Measurements from ENCODE around the gene MLST8. TPM values are rescaled to one million over a fixed set of nuclear protein-coding genes. Genes with fewer than 3 reads are reported as not detected.

The MLST8 gene
- total RNA-seq, 1 experiment from 2014 or later, result 26.5 TPM

DNA sequence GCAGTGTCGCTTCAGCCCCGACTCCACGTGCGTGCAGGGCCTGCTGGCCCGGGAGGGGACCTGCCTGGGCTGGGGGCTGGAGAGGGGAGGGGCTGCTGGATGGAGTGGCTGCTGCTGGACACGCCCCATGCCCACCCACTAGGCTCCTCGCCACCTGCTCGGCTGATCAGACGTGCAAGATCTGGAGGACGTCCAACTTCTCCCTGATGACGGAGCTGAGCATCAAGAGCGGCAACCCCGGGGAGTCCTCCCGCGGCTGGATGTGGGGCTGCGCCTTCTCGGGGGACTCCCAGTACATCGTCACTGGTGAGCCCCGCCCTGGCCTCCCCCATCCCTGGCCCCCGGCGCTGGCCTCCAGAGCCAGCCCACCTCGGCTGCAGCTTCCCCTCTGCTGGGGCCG lies 3.1 kb downstream of the MLST8 start:
- no peak for DNase-seq (ENCODE audit: low read depth)

DNA sequence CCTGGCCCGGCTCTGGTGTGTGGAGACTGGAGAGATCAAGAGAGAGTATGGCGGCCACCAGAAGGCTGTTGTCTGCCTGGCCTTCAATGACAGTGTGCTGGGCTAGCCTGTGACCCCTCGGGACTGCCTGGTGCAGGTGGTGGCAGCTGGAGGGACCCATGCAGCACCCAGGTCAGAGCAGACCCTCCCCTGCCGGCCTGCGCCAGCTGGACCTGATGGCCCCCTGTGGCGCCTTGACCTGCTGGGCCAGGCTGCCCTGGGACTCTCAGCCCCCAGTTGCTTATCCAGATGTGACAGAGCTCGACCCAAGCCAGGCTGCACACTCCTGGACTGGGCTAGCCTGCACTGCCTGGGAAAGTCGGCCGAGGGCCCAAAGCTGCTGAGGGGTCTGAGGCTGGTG lies 3.5 kb downstream of the MLST8 start:
- DNase-seq (ENCODE audit: low read depth), result no peak

DNA sequence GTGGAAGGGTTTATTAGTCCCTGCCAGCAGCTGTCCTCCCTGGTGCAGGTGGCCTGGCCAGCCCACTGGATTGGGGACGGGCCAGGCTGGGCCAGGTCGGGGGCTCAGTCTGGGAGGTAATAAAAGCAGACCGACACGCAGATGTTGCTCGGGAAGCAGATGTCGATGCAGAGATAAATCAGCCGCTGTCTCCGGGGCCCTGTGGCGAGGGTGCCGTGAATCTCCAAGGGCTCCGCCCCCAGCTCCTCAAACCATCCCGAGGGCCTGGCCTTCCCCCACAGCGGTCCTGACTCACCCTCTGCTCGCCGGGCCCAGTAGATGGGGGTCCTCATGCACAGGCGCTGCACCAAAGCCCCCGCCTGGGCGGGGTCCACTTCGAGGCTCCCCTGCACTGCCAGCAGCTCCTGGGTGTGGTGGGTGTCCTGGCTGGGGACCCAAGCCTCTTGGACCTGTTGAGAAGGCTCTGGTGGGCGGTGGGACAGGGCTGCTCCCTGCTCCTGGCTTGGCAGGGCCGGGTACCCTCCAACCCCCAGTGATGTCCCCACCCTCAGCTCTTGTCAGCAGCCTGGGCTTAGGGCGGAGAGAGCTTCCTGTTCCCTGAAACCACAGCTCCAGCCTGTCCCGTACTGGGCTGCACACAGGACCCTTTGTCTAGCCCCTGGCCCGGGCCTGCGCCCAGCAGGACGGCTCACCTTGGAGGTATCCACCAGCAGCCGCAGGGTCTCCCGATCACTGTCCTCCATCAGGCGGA lies 4.2 kb downstream of the MLST8 start:
- no peak for DNase-seq (ENCODE audit: low read depth)

DNA sequence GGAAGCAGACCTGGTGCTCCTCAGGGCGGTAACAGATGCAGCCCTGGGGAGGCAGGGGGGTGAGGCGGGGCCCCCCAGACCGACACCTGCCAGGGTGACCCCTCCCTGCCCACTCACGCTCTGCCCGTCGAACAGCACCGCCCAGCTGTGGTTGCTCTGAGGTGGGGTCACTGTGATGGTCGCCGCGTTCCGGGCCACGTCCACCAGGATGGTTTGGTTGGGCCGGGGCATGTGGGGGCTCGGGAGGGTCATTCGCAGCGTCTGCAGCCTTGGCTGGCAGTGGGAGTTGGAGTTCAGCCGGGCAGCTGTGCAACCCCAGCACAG lies 4.7 kb downstream of the MLST8 start:
- no peak for DNase-seq (ENCODE audit: low read depth)

DNA sequence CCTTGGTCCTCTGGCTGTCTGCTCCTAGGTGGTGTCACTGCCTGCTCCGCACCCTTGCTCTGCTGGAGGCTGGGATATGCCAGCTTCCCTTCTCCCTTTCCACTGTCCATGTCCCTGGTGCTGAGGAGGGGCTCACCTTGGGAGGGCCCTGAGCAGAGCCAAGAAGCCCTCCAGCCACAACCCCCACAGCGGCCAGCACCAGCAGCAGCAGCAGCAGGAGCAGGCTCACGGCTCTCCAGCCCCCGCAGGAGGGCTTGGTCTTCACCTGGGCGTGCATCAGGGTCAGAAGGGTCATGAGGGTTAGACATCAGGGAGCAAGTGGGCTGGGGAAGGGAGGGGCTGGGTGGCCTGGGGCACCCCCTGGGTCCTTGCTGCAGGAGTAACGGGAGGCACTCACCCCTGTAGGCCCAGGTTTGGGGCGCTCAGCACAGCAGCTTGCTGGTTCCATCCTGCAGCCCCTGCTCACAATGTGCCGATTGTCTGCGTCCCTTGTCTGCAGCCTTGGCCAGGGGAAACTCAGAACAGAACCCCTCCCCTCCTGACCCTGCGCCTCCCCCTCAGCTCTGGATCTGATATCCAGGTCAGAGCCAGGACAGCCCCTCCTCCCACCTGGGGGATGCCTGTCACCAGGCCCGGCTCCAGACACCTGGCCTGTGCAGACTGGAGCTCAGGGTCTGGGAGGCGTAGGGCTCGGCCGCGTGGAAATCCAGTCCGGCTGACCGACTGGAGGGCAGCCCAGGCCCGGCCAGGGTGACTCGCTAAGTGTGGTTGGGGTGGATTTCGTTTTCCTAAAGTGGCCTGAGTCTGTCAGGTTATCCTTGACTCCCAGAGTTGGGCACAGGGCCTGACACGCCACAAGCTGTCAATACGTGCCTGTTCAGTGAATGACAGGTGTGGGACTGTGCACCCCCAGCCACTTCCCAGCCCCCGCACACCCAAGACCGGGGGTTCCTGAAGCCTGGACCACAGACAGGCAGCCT lies 5.4 kb downstream of the MLST8 start, which contains the start of gene BRICD5:
BRICD5 (minus strand) TSS at position 478 of the 980 bp plus-strand sequence; CDS start at position 448, 30 bp downstream.
- DNase-seq (ENCODE audit: low read depth), result peak; percentile 61

DNA sequence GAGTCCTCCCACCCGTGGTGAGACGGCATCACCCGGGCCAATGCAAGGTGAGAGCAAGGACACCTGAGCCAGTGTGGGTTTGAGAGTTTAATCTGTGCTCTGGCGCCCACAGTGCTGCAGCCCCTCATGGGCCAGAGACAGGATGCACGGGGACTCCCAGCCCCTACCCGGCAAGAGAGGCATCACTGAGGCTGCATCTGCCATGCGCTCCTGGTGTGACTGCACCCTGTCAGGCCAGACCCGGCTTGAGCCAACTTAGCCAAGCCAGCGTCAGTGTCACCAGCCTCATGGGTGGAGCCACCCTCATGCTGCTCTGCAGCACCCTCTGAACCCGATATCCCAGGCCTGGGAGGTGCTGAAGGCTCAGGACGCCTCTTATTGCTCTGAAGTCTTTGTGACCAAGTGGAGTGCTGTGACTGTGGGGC lies 6.7 kb downstream of the MLST8 start:
- DNase-seq (ENCODE audit: low read depth), result no peak

DNA sequence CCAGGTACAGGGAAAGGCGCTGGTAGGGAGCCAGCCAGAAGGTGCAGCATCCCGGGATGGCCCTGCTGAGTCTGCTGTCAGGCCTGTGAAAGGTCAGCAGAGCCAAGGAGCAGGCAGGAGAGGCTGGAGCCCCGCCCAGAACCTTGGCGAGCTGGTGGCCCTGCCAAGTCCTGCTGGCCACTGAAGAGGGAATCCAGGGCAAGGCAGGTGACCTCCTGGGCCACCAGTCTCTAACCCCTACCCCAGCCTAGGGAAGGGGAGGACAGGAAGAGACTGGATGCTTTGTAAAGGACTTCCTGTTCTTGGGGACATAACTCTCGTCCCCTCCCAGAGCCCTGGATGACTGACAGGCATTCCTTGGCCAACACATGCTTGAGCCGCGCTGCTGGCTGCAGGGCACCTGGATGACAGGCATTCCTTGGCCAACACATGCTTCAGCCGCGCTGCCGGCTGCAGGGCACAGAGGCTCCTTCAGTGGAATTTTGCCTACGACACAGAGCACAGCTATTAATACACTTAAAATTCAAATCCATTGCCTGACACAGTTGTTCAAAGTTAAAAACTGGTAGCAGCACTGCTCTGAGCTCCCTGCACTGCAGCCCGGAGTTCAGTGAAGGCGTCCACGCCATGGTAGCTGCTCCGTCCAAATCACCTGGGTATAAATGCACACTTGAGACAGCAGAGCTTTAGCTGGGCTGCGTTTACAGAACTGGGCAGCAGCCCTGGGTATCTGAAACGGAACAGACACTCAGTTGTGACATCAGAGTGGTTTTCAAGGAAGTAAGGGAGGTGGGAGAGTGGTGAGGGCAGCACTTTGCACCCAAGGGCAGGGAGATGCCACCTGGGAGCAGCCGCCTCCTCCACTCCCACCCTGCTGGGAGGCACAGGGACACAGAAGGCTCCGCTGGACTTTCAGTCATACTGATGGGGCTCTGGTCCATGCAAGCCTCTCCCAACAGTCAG lies 7.4 kb downstream of the MLST8 start:
- peak; percentile 43 for DNase-seq (ENCODE audit: low read depth)

DNA sequence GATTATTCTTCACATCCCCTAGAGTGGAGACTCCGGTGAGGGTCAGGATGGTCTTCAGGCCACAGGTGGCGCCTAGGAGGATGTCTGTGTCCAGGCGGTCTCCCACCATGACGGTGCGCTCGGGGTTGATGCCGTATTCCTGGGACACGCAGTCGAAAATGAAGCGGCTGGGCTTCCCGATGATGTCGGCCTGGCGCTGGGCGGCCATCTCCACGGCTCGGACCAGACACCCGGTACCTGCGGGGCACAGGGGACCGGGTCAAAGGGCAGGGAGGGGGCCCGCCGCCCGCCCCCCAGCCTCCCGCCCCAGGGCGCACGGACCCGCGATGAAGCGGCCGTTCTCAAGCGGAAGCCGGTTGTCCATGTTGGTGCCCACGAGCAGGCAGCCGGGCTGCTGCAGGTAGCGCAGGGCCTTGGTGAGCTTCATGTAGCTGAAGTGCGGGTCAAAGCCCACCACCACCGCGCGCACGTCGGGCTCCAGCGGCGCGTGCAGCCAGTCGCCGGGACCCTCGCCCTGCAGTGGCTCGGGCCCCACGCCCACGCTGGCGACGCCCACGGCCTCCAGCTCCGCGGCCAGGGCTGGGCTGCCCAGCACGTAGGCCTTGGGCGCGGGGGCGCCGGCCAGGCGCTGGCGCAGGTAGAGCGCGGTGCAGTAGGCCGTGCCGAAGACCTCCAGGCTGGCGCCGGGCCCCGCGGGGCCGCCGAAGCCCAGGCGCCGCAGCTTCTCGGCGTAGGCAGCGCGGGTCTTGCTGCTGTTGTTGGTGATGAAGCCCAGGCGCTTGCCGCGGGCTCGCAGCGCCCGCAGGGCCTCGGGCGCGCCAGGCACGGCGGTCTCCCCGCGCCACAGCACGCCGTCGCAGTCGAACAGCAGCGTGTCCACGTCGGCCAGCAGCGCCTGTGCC lies 8.8 kb downstream of the MLST8 start:
- no peak for DNase-seq (ENCODE audit: low read depth)

DNA sequence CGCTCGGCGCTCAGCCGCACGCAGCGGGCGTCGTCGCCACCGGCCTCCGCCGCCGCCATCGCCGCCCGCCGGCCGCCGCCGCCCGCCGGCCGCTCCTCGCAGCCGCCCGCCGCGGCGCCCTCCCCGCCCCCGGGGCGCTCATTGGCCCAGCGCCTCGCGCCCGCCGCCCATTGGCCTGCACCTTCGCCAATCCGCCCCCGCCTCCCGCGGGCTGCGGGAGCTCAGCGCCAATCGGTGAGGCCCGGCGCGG lies 9.4 kb downstream of the MLST8 start, which contains the start of gene PGP:
PGP (minus strand) TSS at position 122 of the 250 bp plus-strand sequence; CDS start at position 59, 63 bp downstream.
- DNase-seq (ENCODE audit: low read depth), result no peak

DNA sequence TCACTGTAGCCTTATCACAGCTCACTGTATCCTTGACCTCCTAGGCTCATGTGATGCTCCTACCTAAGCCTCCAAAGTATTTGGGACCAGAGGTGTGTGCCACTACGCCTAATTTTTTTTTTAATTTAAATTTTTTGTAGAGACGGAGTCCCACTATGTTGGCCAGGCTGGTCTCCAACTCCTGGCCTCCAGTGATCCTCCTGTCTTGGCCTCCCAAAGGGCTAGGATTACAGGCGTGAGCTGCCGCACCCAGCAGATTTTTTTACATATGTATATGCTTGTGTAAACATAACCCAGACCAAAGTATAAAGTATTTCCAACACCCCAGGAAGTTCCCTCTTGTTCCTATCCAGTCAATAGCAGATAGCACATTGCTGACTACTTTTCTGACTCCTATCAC lies 11.1 kb downstream of the MLST8 start:
- no peak for DNase-seq (ENCODE audit: low read depth)

DNA sequence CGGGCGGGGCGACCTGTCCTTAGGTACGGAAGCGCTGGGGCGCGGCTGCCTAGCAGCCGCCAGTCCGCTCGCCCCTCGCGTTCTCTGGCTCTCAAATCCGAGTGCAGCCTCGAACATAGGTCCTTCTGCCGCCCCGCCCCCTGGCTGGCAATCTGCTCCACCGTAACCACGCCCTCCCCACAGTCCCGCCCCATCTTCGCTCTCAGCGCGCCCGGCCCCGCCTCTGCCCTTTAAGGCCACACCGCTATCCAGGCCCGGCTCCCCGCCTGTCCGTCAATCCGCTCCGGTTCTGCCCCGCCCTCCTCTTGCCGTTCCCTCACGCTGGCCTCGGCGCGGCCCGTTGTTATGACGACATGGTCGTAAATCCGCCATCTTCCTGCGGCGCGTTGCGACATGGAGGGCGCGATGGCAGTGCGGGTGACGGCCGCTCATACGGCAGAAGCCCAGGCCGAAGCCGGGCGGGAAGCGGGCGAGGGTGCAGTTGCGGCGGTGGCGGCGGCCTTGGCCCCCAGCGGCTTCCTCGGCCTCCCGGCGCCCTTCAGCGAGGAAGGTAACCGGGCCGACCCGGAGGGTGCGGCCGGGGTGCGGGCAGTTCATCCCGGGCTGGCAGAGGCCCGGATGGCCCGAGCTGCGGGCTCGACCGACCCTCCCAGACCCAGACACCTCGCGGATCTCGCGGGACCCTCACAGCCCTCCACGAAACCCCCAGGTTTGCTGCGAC lies 18.1 kb downstream of the MLST8 start, which contains the start of gene E4F1:
E4F1 (plus strand) TSS at position 371 of the 721 bp plus-strand sequence; CDS start at position 394, 23 bp downstream.
- DNase-seq (ENCODE audit: low read depth), result peak; percentile 99

DNA sequence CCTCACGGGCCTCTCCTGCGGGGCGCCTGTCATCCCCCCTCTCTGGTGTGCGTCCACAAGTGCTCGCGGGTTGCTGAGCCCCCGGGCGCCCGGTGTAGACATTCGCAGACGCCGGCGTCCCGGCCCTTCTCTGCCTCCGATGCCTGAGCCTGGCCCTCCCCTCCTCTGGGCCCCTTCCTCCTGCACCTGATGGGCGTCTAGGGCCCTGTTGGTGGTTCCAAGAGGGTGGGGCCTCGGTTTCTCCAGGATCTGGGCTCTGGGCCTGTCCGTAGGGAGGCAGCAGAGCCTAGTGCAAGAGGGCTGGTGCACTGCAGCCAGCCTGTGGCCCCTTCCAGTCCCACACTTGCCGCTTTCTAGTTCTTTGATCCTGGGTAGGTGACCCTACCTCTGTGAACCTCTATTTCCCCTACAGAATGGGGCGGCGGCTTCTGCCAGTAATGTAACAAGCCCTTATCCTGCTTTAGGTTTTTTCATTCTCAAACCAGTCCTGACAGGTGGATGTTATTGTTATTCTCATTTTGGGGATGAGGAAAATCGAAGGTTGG lies 18.8 kb downstream of the MLST8 start:
- peak; percentile 59 for DNase-seq (ENCODE audit: low read depth)

DNA sequence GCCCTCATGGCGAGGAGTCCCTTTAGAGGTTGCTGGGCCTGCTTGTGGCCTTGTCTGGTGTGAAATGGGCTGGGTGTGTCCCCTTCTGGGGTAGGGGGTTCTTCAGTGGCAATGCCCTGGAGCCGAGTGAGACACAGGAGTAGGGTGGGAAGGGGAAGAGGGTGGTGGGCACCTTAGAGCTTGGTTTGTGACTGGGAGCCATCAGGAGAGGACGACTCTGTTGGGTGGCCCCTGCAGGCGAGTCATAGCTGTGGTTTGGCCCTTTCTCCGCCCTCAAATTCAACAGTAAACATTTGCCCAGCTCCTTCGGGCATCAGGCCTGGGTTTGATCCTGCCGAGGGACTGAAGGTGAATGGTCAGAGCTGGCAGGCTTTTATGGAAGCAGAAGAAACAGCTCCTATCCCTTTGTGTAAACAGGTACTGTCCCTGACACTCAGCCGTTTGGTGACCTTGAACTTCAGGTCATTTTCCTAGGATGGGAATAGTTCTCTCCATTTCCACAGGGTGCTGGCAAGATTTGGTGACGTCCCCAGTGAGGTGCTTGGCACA lies 21.1 kb downstream of the MLST8 start:
- DNase-seq (ENCODE audit: low read depth), result peak; percentile 73

DNA sequence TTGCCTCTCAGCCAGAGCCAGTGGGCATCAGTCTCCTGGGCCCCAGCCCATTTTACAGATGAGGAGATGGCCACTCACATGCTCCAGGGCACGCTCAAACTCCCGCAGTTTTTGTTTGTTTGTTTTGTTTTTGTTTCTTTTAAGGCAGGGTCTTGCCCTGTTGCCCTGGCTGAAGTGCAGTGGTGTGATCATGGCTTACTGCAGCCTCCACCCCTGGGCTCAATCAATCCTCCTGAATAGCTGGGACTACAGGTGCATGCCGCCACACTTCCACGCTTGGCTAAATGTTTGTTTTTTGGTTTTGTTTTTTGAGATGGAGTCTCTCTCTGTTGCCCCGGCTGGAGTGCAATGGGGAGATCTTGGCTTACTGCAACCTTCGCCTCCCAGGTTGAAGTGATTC lies 21.7 kb downstream of the MLST8 start:
- no peak for DNase-seq (ENCODE audit: low read depth)

DNA sequence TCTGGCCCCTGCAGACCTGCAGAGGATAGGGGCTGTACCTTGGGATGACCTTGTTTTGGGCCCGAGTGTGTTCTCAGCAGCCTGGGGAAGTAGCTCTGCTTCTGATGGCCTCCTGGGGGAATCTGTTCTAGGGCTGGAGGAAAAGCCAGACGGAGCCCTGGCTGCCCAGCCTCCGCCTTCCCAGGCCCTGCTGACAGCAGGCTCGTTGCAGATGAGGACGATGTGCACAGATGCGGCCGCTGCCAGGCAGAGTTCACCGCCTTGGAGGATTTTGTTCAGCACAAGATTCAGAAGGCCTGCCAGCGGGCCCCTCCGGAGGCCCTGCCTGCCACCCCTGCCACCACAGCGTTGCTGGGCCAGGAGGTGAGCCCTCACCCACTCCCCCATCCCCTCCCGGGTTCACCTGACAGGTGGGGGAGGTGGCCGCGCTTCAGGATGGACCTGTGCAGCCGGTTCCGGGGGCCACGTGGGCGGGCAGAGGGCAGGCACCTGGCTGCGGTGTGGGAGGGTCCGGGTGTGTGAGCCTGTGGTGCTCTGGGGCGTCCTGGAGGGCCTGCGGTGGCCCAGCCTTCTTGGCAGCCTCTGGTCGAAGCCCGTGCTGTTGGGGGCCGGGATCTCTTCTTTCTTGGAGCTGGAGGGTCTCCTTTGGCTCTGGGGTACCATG lies 23.0 kb downstream of the MLST8 start:
- DNase-seq (ENCODE audit: low read depth), result no peak

DNA sequence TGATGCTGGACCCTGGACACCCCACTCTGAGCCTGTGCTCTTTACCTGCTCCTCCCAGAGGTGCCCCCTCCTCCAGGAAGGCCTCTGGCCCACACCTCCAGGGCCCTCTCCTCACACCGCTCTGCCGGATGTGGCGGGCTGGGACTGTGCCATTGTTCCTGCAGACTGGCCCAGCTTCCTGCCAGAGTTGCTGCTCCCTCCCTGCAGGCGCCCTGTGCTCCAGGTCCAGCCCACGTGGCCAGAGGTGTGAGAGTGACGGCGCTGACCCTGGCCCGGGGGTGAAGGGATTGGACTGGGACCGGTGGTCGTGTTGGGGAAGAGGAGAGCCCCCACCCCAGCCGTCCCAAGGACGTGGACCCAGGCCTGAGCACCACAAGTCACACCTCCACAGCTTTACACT lies 23.8 kb downstream of the MLST8 start:
- no peak for DNase-seq (ENCODE audit: low read depth)

DNA sequence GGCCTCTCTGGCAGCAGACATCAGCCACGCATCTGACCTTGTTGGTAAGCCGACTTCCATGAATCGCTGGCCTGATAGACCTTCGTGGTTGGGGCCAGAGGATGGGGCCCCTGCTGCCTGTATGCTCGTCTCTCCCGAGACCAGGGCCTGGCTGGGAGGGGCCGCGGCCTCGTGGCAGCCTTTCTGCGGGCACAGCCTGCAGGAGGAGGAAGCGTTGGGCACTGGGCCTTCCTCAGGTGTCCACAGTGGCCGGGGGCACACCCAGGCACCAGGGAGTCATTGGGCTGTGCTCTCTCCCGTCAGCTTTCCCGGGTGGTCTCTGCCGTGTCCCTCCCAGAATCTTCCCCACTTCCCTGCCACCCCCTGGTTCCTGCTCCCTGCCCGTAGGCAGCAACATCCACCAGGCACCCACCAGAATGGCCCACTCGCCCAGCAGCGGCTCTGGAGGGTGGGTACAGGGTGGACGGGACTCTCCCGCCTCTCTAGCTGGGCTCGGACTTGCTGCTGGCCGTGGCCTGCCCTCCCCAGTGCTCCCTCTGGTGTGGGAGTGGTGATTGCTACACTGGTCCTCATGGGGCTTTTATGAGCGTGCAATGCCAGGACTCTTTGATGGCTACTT lies 24.5 kb downstream of the MLST8 start:
- DNase-seq (ENCODE audit: low read depth), result no peak

DNA sequence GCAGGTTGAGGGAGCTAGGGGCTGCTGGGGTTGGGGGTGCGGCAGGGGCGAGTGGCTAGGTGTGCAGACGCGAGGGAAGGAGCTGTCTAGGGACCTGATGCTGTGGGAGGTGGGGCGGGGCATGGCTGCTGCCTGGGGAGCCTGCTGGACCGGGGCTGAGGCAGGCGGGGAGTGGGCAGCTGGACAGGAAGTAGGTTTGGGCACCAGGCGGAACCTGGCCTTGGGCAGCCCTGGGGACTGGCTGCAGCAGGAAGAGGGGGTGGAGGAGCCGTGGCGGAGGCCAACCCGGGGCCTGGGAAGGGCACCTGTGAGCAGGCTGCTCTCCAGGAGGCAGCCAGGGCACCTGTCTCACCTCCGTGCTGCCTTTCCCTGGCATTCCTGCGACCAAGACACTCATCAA lies 25.1 kb downstream of the MLST8 start:
- DNase-seq (ENCODE audit: low read depth), result no peak

All from M059J (cell line).